ENCODE results near the gene RRN3.
"Not testable (repeated sequence)": the region's sequence is repeated elsewhere in the genome, so short reads cannot be mapped to it uniquely, and the experiment has no call there.

- TF ChIP-seq, protein P1, sequence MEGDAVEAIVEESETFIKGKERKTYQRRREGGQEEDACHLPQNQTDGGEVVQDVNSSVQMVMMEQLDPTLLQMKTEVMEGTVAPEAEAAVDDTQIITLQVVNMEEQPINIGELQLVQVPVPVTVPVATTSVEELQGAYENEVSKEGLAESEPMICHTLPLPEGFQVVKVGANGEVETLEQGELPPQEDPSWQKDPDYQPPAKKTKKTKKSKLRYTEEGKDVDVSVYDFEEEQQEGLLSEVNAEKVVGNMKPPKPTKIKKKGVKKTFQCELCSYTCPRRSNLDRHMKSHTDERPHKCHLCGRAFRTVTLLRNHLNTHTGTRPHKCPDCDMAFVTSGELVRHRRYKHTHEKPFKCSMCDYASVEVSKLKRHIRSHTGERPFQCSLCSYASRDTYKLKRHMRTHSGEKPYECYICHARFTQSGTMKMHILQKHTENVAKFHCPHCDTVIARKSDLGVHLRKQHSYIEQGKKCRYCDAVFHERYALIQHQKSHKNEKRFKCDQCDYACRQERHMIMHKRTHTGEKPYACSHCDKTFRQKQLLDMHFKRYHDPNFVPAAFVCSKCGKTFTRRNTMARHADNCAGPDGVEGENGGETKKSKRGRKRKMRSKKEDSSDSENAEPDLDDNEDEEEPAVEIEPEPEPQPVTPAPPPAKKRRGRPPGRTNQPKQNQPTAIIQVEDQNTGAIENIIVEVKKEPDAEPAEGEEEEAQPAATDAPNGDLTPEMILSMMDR (IDR thresholded peaks at IDR 0.05): not testable (repeated sequence)
- not testable (repeated sequence) for TF ChIP-seq POLR2A (IDR thresholded peaks at IDR 0.05)
Measured at GRCh38 chr16:15028345-15028715, 65.7 kb downstream of the RRN3 start.

Data from ovary (tissue), 3 donors.